ENCODE data around the gene CCDC28B.

The CCDC28B gene

GRCh38 chr1:32223683-32224082 is 23.3 kb downstream of the CCDC28B start:
- DNase-seq, result no peak

GRCh38 chr1:32224285-32224684 is 23.9 kb downstream of the CCDC28B start:
- DNase-seq, result no peak

GRCh38 chr1:32228771-32229170 is 28.4 kb downstream of the CCDC28B start:
- DNase-seq, result no peak

- no peak for DNase-seq
These were observed 31.5 kb downstream of the CCDC28B start for GRCh38 chr1:32231843-32232432.

GRCh38 chr1:32232558-32233304 is 32.3 kb downstream of the CCDC28B start:
- no peak for DNase-seq

GRCh38 chr1:32234792-32235191 is 34.4 kb downstream of the CCDC28B start:
- no peak for DNase-seq

- no peak for DNase-seq
These were observed 38.9 kb downstream of the CCDC28B start for GRCh38 chr1:32239337-32239736.

GRCh38 chr1:32239790-32240139 is 39.4 kb downstream of the CCDC28B start:
- DNase-seq, result no peak

- DNase-seq, result peak; percentile 47
These were observed 40.0 kb downstream of the CCDC28B start for GRCh38 chr1:32240140-32240951.

GRCh38 chr1:32241001-32241763 is 40.8 kb downstream of the CCDC28B start:
- DNase-seq, result no peak

- DNase-seq, result no peak
These were observed 42.0 kb downstream of the CCDC28B start for GRCh38 chr1:32242341-32242851.

- DNase-seq, result no peak
These were observed 46.5 kb downstream of the CCDC28B start, which contains the start of gene FAM167B for GRCh38 chr1:32246888-32247273. Gene FAM167B, plus strand, starts transcription at chr1:32247222. Its CDS starts 200 bp downstream, at chr1:32247422.

GRCh38 chr1:32247452-32247851 is 47.1 kb downstream of the CCDC28B start:
- DNase-seq, result no peak

- peak; percentile 26 for DNase-seq
These were observed 47.8 kb downstream of the CCDC28B start for GRCh38 chr1:32247983-32248889.

GRCh38 chr1:32249831-32250525 is 49.6 kb downstream of the CCDC28B start:
- no peak for DNase-seq

GRCh38 chr1:32250893-32251716 is 50.7 kb downstream of the CCDC28B start, which contains the start of gene LCK:
Gene LCK, plus strand, starts transcription at chr1:32251265. Its CDS starts 23,065 bp downstream, at chr1:32274330.
- no peak for DNase-seq
